Adrenal gland (tissue), 5 donors: ENCODE data around the gene HIVEP3.

Experiments used
- CTCF ChIP-seq, 6 experiments: fragments of 450-650 bp in 4 of 6; fragments of 200-600 bp in 2 of 6; sonication (generic) in 1 of 6; IDR thresholded peaks; 1 replicate in 5 of 6; 2 replicates in 1 of 6; pipeline versions ENCODE4 v1.5.1 to v1.8.0; 2016 to 2021; ENCODE audit warnings: antibody characterized with exemption in 6 of 6, mild to moderate bottlenecking in 2 of 6, moderate library complexity in 1 of 6
- POLR2A ChIP-seq, 2 donors: fragments of 450-650 bp; IDR thresholded peaks; one replicate each; pipeline ENCODE4 v1.6.1; 2017; ENCODE audit warnings: antibody characterized with exemption in 2 of 2, mild to moderate bottlenecking in 2 of 2, moderate library complexity in 1 of 2
- donor health status: DM: no; HTN: no; CAD: no.

- TF ChIP-seq CTCF (IDR thresholded peaks at IDR 0.05), result no peak
- TF ChIP-seq POLR2A (IDR thresholded peaks at IDR 0.05), result no peak
Measured at GRCh38 chr1:41483960-41484401, 434.7 kb downstream of the HIVEP3 start.
